ENCODE measurements around the gene ATRNL1. TPM values are rescaled to one million over a fixed set of nuclear protein-coding genes. Genes with fewer than 3 reads are reported as not detected.
A peak's percentile ranks its signal among the peaks of the same experiment; 100 is the strongest.
"Not testable (repeated sequence)": the region's sequence is repeated elsewhere in the genome, so short reads cannot be mapped to it uniquely, and the experiment has no call there.

The ATRNL1 gene
- total RNA-seq, 1 donor from 2014 or later = 24.2 TPM

DNA sequence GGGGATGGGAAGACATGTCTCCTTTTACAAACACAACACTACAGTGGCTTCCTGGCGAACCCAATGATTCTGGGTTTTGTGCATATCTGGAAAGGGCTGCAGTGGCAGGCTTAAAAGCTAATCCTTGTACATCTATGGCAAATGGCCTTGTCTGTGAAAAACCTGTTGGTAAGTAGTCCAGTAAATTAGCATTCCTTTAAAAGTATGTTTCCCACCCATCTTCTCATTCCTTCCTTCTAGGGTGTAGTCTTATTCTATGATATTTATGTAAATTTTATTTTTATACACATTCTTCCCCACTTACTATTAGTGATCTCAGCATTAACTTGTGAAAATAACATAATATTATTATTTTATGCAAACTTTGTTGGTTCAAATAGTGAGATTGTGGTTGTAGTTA is 206.9 kb downstream of the ATRNL1 start:
- DNase-seq (ENCODE audit: low spot score, unreplicated experiment) = no peak
- no peaks in the 10 kb centered on the region for H3K4me1 Mint-ChIP-seq (ENCODE audit: low read depth)
- H3K9me3 Mint-ChIP-seq (ENCODE audit: low read depth) = no peaks in the 10 kb centered on the region
- TF ChIP-seq, protein P1, sequence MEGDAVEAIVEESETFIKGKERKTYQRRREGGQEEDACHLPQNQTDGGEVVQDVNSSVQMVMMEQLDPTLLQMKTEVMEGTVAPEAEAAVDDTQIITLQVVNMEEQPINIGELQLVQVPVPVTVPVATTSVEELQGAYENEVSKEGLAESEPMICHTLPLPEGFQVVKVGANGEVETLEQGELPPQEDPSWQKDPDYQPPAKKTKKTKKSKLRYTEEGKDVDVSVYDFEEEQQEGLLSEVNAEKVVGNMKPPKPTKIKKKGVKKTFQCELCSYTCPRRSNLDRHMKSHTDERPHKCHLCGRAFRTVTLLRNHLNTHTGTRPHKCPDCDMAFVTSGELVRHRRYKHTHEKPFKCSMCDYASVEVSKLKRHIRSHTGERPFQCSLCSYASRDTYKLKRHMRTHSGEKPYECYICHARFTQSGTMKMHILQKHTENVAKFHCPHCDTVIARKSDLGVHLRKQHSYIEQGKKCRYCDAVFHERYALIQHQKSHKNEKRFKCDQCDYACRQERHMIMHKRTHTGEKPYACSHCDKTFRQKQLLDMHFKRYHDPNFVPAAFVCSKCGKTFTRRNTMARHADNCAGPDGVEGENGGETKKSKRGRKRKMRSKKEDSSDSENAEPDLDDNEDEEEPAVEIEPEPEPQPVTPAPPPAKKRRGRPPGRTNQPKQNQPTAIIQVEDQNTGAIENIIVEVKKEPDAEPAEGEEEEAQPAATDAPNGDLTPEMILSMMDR (IDR thresholded peaks at IDR 0.05; ENCODE audit: unreplicated experiment) = no peak
- no peak overlapping the region for H3K4me3 Mint-ChIP-seq (ENCODE audit: low read depth)
- H3K36me3 Mint-ChIP-seq (ENCODE audit: insufficient read depth) = no peaks in the 10 kb centered on the region
- H3K27ac Mint-ChIP-seq = no peak overlapping the region
- no peaks in the 10 kb centered on the region for H3K27me3 Mint-ChIP-seq

DNA sequence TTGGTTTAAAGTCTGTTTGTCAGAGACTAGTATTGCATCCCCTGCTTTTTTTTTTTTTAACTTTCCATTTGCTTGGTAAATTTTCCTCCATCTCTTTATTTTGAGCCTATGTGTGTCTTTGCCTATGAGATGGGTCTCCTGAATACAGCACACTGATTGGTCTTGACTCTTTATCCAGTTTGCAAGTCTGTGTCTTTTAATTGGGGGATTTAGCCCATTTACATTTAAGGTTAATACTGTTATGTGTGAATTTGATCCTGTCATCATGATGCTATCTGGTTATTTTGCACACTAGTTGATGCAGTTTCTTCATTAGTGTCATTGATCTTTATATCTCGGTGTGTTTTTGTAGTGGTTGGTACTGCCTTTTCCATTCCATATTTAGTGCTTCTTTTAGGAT is 226.5 kb downstream of the ATRNL1 start:
- H3K4me1 Mint-ChIP-seq (ENCODE audit: low read depth); H3K4me3 Mint-ChIP-seq (ENCODE audit: low read depth); H3K9me3 Mint-ChIP-seq (ENCODE audit: low read depth); DNase-seq (ENCODE audit: low spot score, unreplicated experiment); H3K27ac Mint-ChIP-seq; H3K27me3 Mint-ChIP-seq; H3K36me3 Mint-ChIP-seq (ENCODE audit: insufficient read depth): not testable (repeated sequence)

DNA sequence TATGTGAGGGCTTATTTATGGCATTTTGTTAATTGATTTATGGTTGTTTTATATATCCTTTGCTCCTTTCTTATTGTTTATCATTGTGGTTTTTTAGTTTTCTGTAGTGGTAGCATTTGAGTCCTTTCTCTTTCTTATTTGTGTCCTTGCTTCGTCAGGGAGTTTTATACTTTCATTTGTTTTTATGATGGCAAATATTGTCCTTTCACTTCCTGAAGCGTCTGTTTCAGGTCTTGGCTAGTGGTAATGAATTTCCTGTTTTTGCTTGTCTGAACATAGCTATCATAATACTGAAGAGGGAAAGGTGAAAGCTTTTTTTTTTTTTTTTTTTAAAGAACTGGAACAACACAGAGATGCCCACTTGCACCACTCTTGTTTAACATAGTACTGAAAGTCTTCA is 228.2 kb downstream of the ATRNL1 start:
- no peak overlapping the region for H3K27ac Mint-ChIP-seq
- H3K36me3 Mint-ChIP-seq (ENCODE audit: insufficient read depth) = no peaks in the 10 kb centered on the region
- H3K27me3 Mint-ChIP-seq = no peaks in the 10 kb centered on the region
- no peak for DNase-seq (ENCODE audit: low spot score, unreplicated experiment)
- TF ChIP-seq, protein P1 (IDR thresholded peaks at IDR 0.05; ENCODE audit: unreplicated experiment) = no peak
- H3K4me1 Mint-ChIP-seq (ENCODE audit: low read depth) = no peaks in the 10 kb centered on the region
- no peak overlapping the region for H3K4me3 Mint-ChIP-seq (ENCODE audit: low read depth)
- H3K9me3 Mint-ChIP-seq (ENCODE audit: low read depth) = peaks cover 6% of the 10 kb centered on the region

DNA sequence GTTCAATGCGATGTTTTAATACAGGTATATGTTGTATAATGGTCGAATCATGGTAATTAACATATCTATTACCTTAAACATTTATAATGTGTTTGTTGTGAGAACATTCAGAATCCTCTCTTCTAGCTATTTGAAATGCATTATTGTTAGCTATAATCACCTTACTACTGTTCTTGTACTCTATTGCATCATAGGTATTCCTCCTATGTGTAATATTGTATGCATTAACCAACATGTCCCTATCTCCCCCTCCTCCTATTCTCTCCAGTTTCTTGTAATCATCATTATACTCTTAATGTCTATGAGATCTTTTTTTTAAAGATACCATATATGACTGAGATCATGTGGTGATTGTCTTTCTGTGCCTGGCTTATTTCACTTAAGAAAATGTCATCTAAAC is 235.2 kb downstream of the ATRNL1 start:
- no peaks in the 10 kb centered on the region for H3K27me3 Mint-ChIP-seq
- H3K36me3 Mint-ChIP-seq (ENCODE audit: insufficient read depth) = peaks cover 1% of the 10 kb centered on the region
- H3K4me1 Mint-ChIP-seq (ENCODE audit: low read depth) = no peaks in the 10 kb centered on the region
- H3K27ac Mint-ChIP-seq = no peak overlapping the region
- peaks cover 7% of the 10 kb centered on the region for H3K9me3 Mint-ChIP-seq (ENCODE audit: low read depth)
- TF ChIP-seq, protein P1 (IDR thresholded peaks at IDR 0.05; ENCODE audit: unreplicated experiment) = no peak
- DNase-seq (ENCODE audit: low spot score, unreplicated experiment) = no peak
- no peak overlapping the region for H3K4me3 Mint-ChIP-seq (ENCODE audit: low read depth)

DNA sequence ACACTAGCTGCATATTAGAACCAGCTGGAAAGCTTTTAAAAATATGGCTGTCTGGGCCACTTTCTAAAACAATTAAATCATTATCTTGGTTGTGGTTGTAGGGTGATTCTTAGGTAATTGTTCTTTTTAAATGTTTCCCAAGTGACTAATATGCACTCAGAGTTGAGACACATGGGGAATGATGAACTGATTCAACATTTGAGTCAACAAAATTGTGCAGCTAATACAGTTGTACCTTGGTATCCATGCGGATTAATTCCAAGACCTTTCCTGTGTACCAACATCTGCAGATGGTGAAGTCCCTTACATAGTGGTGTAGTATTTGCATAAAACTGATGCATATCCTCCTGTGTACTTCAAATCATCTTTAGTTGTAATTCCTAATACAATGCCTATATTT is 242.2 kb downstream of the ATRNL1 start:
- Mint-ChIP-seq H3K27me3 (no peaks in the 10 kb centered on the region), H3K27ac (no peak overlapping the region), H3K36me3 (ENCODE audit: insufficient read depth) (no peaks in the 10 kb centered on the region), H3K9me3 (ENCODE audit: low read depth) (peaks cover 3% of the 10 kb centered on the region), H3K4me1 (ENCODE audit: low read depth) (no peaks in the 10 kb centered on the region), H3K4me3 (ENCODE audit: low read depth) (no peak overlapping the region)
- TF ChIP-seq, protein P1 (IDR thresholded peaks at IDR 0.05; ENCODE audit: unreplicated experiment) = no peak
- no peak for DNase-seq (ENCODE audit: low spot score, unreplicated experiment)

DNA sequence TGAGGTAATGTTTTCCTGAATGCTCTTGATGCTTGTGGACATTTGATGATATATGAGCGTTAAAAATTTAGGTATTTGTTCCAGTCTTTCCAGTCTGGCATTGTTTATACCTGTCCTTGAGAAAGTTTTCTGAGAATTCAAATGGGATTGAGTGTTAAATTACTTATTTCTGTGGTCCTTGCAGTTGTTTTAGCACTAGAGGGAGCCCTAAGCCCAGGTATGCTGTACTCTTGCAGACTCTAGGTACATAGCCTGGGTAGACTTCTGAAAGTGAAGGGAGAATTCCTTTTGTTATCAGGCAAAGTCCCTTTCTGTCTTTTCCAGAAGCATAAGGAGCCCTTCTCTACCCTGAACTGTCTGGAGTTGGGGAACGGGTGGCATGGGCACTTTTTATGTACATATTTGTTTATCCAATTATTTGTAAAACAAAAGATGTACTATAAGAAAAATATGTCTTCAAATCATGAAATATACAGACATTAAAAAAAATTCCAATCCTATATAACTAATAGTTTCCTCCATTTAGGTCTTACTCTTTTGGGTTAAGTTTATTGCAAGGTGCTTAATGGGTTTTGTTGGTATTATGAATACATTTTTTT is 262.1 kb downstream of the ATRNL1 start:
- no peaks in the 10 kb centered on the region for H3K4me1 Mint-ChIP-seq (ENCODE audit: low read depth)
- no peaks in the 10 kb centered on the region for H3K9me3 Mint-ChIP-seq (ENCODE audit: low read depth)
- no peak overlapping the region for H3K27ac Mint-ChIP-seq
- H3K36me3 Mint-ChIP-seq (ENCODE audit: insufficient read depth) = no peaks in the 10 kb centered on the region
- no peaks in the 10 kb centered on the region for H3K27me3 Mint-ChIP-seq
- TF ChIP-seq, protein P1 (IDR thresholded peaks at IDR 0.05; ENCODE audit: unreplicated experiment) = peak; percentile 91
- no peak overlapping the region for H3K4me3 Mint-ChIP-seq (ENCODE audit: low read depth)
- DNase-seq (ENCODE audit: low spot score, unreplicated experiment) = peak; percentile 41

DNA sequence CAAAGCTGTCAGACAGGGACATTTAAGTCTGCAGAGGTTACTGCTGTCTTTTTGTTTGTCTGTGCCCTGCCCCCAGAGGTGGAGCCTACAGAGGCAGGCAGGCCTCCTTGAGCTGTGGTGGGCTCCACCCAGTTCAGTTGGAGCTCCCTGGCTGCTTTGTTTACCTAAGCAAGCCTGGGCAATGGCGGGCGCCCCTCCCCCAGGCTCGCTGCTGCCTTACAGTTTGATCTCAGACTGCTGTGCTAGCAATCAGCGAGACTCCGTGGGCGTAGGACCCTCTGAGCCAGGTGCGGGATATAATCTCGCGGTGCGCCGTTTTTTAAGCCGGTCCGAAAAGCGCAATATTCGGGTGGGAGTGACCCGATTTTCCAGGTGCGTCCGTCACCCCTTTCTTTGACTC is 274.8 kb downstream of the ATRNL1 start:
- not testable (repeated sequence) for H3K4me1 Mint-ChIP-seq (ENCODE audit: low read depth)

More for the DNA sequence above, 274.8 kb downstream of the ATRNL1 start:
- H3K4me3 Mint-ChIP-seq (ENCODE audit: low read depth); DNase-seq (ENCODE audit: low spot score, unreplicated experiment); H3K27me3 Mint-ChIP-seq; H3K36me3 Mint-ChIP-seq (ENCODE audit: insufficient read depth); H3K27ac Mint-ChIP-seq: not testable (repeated sequence)
- H3K9me3 Mint-ChIP-seq (ENCODE audit: low read depth) = peaks cover 31% of the 10 kb centered on the region
